ENCODE measurements around the gene DLG2.
A peak's percentile ranks its signal among the peaks of the same experiment; 100 is the strongest.
"Not testable (repeated sequence)": the region's sequence is repeated elsewhere in the genome, so short reads cannot be mapped to it uniquely, and the experiment has no call there.

The DLG2 gene

GRCh38 chr11:83773950-83774880 lies 1852.9 kb downstream of the DLG2 start:
- DNase-seq (ENCODE audit: low spot score): no peak

- no peak for DNase-seq (ENCODE audit: low spot score)
Measured at GRCh38 chr11:83768489-83768888, 1858.7 kb downstream of the DLG2 start.

GRCh38 chr11:83766932-83767331 lies 1860.2 kb downstream of the DLG2 start:
- no peak for DNase-seq (ENCODE audit: low spot score)

- DNase-seq (ENCODE audit: low spot score): no peak
Measured at GRCh38 chr11:83764643-83765042, 1862.5 kb downstream of the DLG2 start.

- DNase-seq (ENCODE audit: low spot score): no peak
Measured at GRCh38 chr11:83760932-83761331, 1866.2 kb downstream of the DLG2 start.

- no peak for DNase-seq (ENCODE audit: low spot score)
Measured at GRCh38 chr11:83759148-83759547, 1868.0 kb downstream of the DLG2 start.

GRCh38 chr11:83751041-83751440 lies 1876.1 kb downstream of the DLG2 start:
- DNase-seq (ENCODE audit: low spot score): no peak

- DNase-seq (ENCODE audit: low spot score): no peak
Measured at GRCh38 chr11:83746921-83747585, 1880.1 kb downstream of the DLG2 start.

GRCh38 chr11:83744620-83745192 lies 1882.4 kb downstream of the DLG2 start:
- DNase-seq (ENCODE audit: low spot score): no peak

- DNase-seq (ENCODE audit: low spot score): no peak
Measured at GRCh38 chr11:83736684-83737083, 1890.5 kb downstream of the DLG2 start.

- DNase-seq (ENCODE audit: low spot score): no peak
Measured at GRCh38 chr11:83734120-83734519, 1893.0 kb downstream of the DLG2 start.

GRCh38 chr11:83731288-83731687 lies 1895.9 kb downstream of the DLG2 start:
- not testable (repeated sequence) for DNase-seq (ENCODE audit: low spot score)

- no peak for DNase-seq (ENCODE audit: low spot score)
Measured at GRCh38 chr11:83728281-83728680, 1898.9 kb downstream of the DLG2 start.

GRCh38 chr11:83727251-83727650 lies 1899.9 kb downstream of the DLG2 start:
- no peak for DNase-seq (ENCODE audit: low spot score)

- DNase-seq (ENCODE audit: low spot score): no peak
Measured at GRCh38 chr11:83726316-83726715, 1900.8 kb downstream of the DLG2 start.

GRCh38 chr11:83725728-83726127 lies 1901.4 kb downstream of the DLG2 start:
- DNase-seq (ENCODE audit: low spot score): no peak

- peak; percentile 38 for DNase-seq (ENCODE audit: low spot score)
Measured at GRCh38 chr11:83725269-83725560, 1901.9 kb downstream of the DLG2 start.

- peak; percentile 48 for DNase-seq (ENCODE audit: low spot score)
Measured at GRCh38 chr11:83723999-83724398, 1903.1 kb downstream of the DLG2 start.

GRCh38 chr11:83722392-83723119 lies 1904.6 kb downstream of the DLG2 start:
- DNase-seq (ENCODE audit: low spot score): no peak

GRCh38 chr11:83721263-83721662 lies 1905.9 kb downstream of the DLG2 start:
- DNase-seq (ENCODE audit: low spot score): no peak

- no peak for DNase-seq (ENCODE audit: low spot score)
Measured at GRCh38 chr11:83720675-83721074, 1906.5 kb downstream of the DLG2 start.

- DNase-seq (ENCODE audit: low spot score): no peak
Measured at GRCh38 chr11:83717537-83717936, 1909.6 kb downstream of the DLG2 start.
